ENCODE data around the gene ST6GALNAC3.

DNA sequence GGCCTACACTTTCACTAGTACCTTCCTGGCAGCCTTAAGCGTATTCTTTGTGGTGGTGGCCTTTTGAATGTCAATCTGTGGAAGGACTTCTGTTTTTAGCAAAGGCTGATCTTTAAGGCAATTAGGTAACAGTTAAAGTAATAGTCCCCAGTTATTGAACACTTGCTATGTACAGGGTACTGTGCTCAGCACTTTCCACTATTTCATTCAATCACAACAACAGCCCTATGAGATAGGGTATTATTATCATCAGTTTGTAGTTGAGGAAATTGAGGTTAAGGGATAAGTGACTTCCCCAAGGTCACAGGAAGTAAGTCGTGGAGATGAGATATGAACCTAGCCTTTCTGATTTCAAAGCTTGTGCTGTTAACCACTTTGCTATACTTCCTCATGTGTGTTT lies 185.7 kb downstream of the ST6GALNAC3 start:
- TF ChIP-seq, protein P1, sequence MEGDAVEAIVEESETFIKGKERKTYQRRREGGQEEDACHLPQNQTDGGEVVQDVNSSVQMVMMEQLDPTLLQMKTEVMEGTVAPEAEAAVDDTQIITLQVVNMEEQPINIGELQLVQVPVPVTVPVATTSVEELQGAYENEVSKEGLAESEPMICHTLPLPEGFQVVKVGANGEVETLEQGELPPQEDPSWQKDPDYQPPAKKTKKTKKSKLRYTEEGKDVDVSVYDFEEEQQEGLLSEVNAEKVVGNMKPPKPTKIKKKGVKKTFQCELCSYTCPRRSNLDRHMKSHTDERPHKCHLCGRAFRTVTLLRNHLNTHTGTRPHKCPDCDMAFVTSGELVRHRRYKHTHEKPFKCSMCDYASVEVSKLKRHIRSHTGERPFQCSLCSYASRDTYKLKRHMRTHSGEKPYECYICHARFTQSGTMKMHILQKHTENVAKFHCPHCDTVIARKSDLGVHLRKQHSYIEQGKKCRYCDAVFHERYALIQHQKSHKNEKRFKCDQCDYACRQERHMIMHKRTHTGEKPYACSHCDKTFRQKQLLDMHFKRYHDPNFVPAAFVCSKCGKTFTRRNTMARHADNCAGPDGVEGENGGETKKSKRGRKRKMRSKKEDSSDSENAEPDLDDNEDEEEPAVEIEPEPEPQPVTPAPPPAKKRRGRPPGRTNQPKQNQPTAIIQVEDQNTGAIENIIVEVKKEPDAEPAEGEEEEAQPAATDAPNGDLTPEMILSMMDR (IDR thresholded peaks at IDR 0.05), result no peak
- no peak for TF ChIP-seq POLR2A (IDR thresholded peaks at IDR 0.05)
